Lower leg skin (tissue), 3 donors: ENCODE data around the gene SUMO3.

Experiments used
- CTCF ChIP-seq, 3 donors: fragments of 450-650 bp; IDR thresholded peaks; one replicate each; pipeline ENCODE4 v1.5.1; 2016; ENCODE audit warnings: antibody characterized with exemption in 3 of 3, mild to moderate bottlenecking in 3 of 3, moderate library complexity in 2 of 3
- POLR2A ChIP-seq, 2 donors: fragments of 450-650 bp; IDR thresholded peaks; one replicate each; pipeline ENCODE4 v1.6.1; 2016 to 2017; ENCODE audit warnings: antibody characterized with exemption in 2 of 2, mild to moderate bottlenecking in 1 of 2, moderate library complexity in 1 of 2

- TF ChIP-seq CTCF (IDR thresholded peaks at IDR 0.05): no peak
- TF ChIP-seq POLR2A (IDR thresholded peaks at IDR 0.05): no peak
Observed at GRCh38 chr21:44767834-44768831, 49.7 kb downstream of the SUMO3 start.
